NOMO-1 (cell line): ENCODE results near the gene KCNK13.
"Not testable (repeated sequence)": the region's sequence is repeated elsewhere in the genome, so short reads cannot be mapped to it uniquely, and the experiment has no call there.

Experiments used
- DNase-seq, 2 experiments: peaks; one replicate each; lab custom pipeline; 2025; ENCODE audit not compliant: unreplicated experiment in 2 of 2; lab: John Stamatoyannopoulos, UW

The KCNK13 gene

GRCh38 chr14:90060312-90060964 is 1.4 kb upstream of the KCNK13 start:
- no peak for DNase-seq

GRCh38 chr14:90060965-90061684 is 669 bp upstream of the KCNK13 start:
- DNase-seq = peak in 1 of 2 experiments; percentile 38

GRCh38 chr14:90062127-90062794 is 467 bp downstream of the KCNK13 start:
- DNase-seq = no peak

- peak in 1 of 2 experiments; percentile 62 for DNase-seq
Measured at GRCh38 chr14:90062822-90063539, 1.2 kb downstream of the KCNK13 start.

- DNase-seq = no peak
Measured at GRCh38 chr14:90072350-90072749, 10.6 kb downstream of the KCNK13 start.

GRCh38 chr14:90079576-90079975 is 17.8 kb downstream of the KCNK13 start:
- no peak for DNase-seq

- DNase-seq = peak; percentile 92 to 100
Measured at GRCh38 chr14:90087433-90087832, 25.6 kb downstream of the KCNK13 start.

- DNase-seq = no peak
Measured at GRCh38 chr14:90088176-90088575, 26.4 kb downstream of the KCNK13 start.

- not testable (repeated sequence) for DNase-seq
Measured at GRCh38 chr14:90089486-90089885, 27.7 kb downstream of the KCNK13 start.

GRCh38 chr14:90091393-90091792 is 29.6 kb downstream of the KCNK13 start:
- no peak for DNase-seq

GRCh38 chr14:90093942-90094595 is 32.3 kb downstream of the KCNK13 start:
- peak; percentile 43 to 78 for DNase-seq

GRCh38 chr14:90095096-90095495 is 33.3 kb downstream of the KCNK13 start:
- no peak for DNase-seq

- DNase-seq = peak in 1 of 2 experiments; percentile 14
Measured at GRCh38 chr14:90096566-90096965, 34.8 kb downstream of the KCNK13 start.

GRCh38 chr14:90103808-90104207 is 42.0 kb downstream of the KCNK13 start:
- no peak for DNase-seq

GRCh38 chr14:90105756-90106155 is 44.0 kb downstream of the KCNK13 start:
- DNase-seq = no peak

GRCh38 chr14:90107789-90108188 is 46.0 kb downstream of the KCNK13 start:
- DNase-seq = peak; percentile 30 to 47

- no peak for DNase-seq
Measured at GRCh38 chr14:90109858-90110257, 48.1 kb downstream of the KCNK13 start.

GRCh38 chr14:90111895-90112534 is 50.2 kb downstream of the KCNK13 start:
- no peak for DNase-seq

- DNase-seq = no peak
Measured at GRCh38 chr14:90114554-90114953, 52.8 kb downstream of the KCNK13 start.

GRCh38 chr14:90115780-90116179 is 54.0 kb downstream of the KCNK13 start:
- no peak for DNase-seq
